ENCODE results near the gene ANKRD33B. TPM values are rescaled to one million over a fixed set of nuclear protein-coding genes. Genes with fewer than 3 reads are reported as not detected.
A peak's percentile ranks its signal among the peaks of the same experiment; 100 is the strongest.
"Not testable (repeated sequence)": the region's sequence is repeated elsewhere in the genome, so short reads cannot be mapped to it uniquely, and the experiment has no call there.

Gene ANKRD33B
- total and polyA plus RNA-seq, 10 donors, result 2.0 to 37.8 (median 24.6) TPM

- peaks cover 20 to 57% (median 47%) of the 10 kb centered on the region in 6 donors for H3K4me1 ChIP-seq
- peaks cover 0 to 17% (median 4%) of the 10 kb centered on the region in 6 donors for H3K36me3 ChIP-seq
- 75 to 85% (median 79%) methylated on average over 15 of the region's 15 CpGs for WGBS, 5 donors
- intact Hi-C loops (cut with DNase I; ENCODE audit: low total_unique reads), result no loop called here
- TF ChIP-seq POLR2AphosphoS5 (IDR thresholded peaks at IDR 0.05), result no peak
- TF ChIP-seq POLR2A (IDR thresholded peaks at IDR 0.05), result no peak
- TF ChIP-seq CTCF (IDR thresholded peaks at IDR 0.05 in 8 of 11, conservative IDR thresholded peaks at IDR 0.05 in 3 of 11), result no peak
- no peak overlapping the region for H3K4me3 ChIP-seq
- no peaks in the 10 kb centered on the region for H3K27me3 ChIP-seq (replicated peaks in 1 of 7)
- DNase-seq, result no peak
- H3K27ac ChIP-seq, result peak overlapping the region in 5 of 8 donors; percentile 40 to 86 (median 79)
- peaks cover 0 to 7% (median 0%) of the 10 kb centered on the region in 8 donors for H3K9me3 ChIP-seq
These were observed 72.7 kb downstream of the ANKRD33B start for GRCh38 chr5:10636363-10637142.

GRCh38 chr5:10637944-10638343, 74.1 kb downstream of the ANKRD33B start:
- DNase-seq, result no peak
- H3K27ac ChIP-seq, result peak overlapping the region in 1 of 8 donors; percentile 7
- no peak overlapping the region for H3K4me3 ChIP-seq
- no peaks in the 10 kb centered on the region for H3K27me3 ChIP-seq (replicated peaks in 1 of 7)
- H3K36me3 ChIP-seq, result peaks cover 0 to 17% (median 4%) of the 10 kb centered on the region in 6 donors
- H3K9me3 ChIP-seq, result peaks cover 0 to 7% (median 0%) of the 10 kb centered on the region in 8 donors
- intact Hi-C loops (cut with DNase I; ENCODE audit: low total_unique reads), result no loop called here
- H3K4me1 ChIP-seq, result peaks cover 18 to 46% (median 38%) of the 10 kb centered on the region in 6 donors
- WGBS, 5 donors, result 78 to 92% (median 85%) methylated on average over 10 of the region's 10 CpGs
- no peak for TF ChIP-seq POLR2A (IDR thresholded peaks at IDR 0.05)

- H3K27ac ChIP-seq; H3K4me3 ChIP-seq; H3K27me3 ChIP-seq (replicated peaks in 1 of 7); intact Hi-C loops (cut with DNase I; ENCODE audit: low total_unique reads); DNase-seq; H3K9me3 ChIP-seq: not testable (repeated sequence)
- WGBS, 5 donors, result 53 to 96% (median 91%) methylated on average over 9 to 48 of the region's 48 CpGs
- H3K36me3 ChIP-seq, result peaks cover 0 to 17% (median 4%) of the 10 kb centered on the region in 6 donors
- H3K4me1 ChIP-seq, result peaks cover 17 to 45% (median 30%) of the 10 kb centered on the region in 6 donors
These were observed 74.9 kb downstream of the ANKRD33B start for GRCh38 chr5:10638723-10639122.

- WGBS, 5 donors, result 91 to 96% (median 94%) methylated on average over 13 to 36 of the region's 48 CpGs
- peaks cover 10 to 45% (median 24%) of the 10 kb centered on the region in 6 donors for H3K4me1 ChIP-seq
- intact Hi-C loops (cut with DNase I; ENCODE audit: low total_unique reads), result no loop called here
- H3K4me3 ChIP-seq, result no peak overlapping the region
- no peaks in the 10 kb centered on the region for H3K27me3 ChIP-seq (replicated peaks in 1 of 7)
- peaks cover 0 to 7% (median 0%) of the 10 kb centered on the region in 8 donors for H3K9me3 ChIP-seq
- H3K27ac ChIP-seq, result no peak overlapping the region
- peak; percentile 12 for DNase-seq
- peaks cover 0 to 17% (median 4%) of the 10 kb centered on the region in 6 donors for H3K36me3 ChIP-seq
- TF ChIP-seq CTCF (IDR thresholded peaks at IDR 0.05 in 8 of 11, conservative IDR thresholded peaks at IDR 0.05 in 3 of 11) (no peak), POLR2A (IDR thresholded peaks at IDR 0.05) (no peak)
These were observed 76.0 kb downstream of the ANKRD33B start for GRCh38 chr5:10639846-10640368.

- Histone ChIP-seq H3K27ac (peak overlapping the region in 1 of 8 donors; percentile 10), H3K36me3 (peaks cover 0 to 17% (median 4%) of the 10 kb centered on the region in 6 donors), H3K4me1 (peaks cover 0 to 32% (median 9%) of the 10 kb centered on the region in 6 donors), H3K4me3 (no peak overlapping the region), H3K9me3 (peaks cover 0 to 7% (median 0%) of the 10 kb centered on the region in 8 donors), H3K27me3 (replicated peaks in 1 of 7) (no peaks in the 10 kb centered on the region)
- no peak for TF ChIP-seq POLR2A (IDR thresholded peaks at IDR 0.05)
- no peak for TF ChIP-seq CTCF (IDR thresholded peaks at IDR 0.05 in 8 of 11, conservative IDR thresholded peaks at IDR 0.05 in 3 of 11)
- no peak for TF ChIP-seq POLR2AphosphoS5 (IDR thresholded peaks at IDR 0.05)
- DNase-seq, result no peak
- intact Hi-C loops (cut with DNase I; ENCODE audit: low total_unique reads), result no loop called here
- WGBS, 5 donors, result 71 to 81% (median 77%) methylated on average over 7 of the region's 7 CpGs
These were observed 78.5 kb downstream of the ANKRD33B start for GRCh38 chr5:10642367-10642766.
